CD8-positive, alpha-beta memory T cell (primary cell): Measurements from ENCODE around the gene CCT3. TPM values are rescaled to one million over a fixed set of nuclear protein-coding genes. Genes with fewer than 3 reads are reported as not detected.

ENCODE experiments used
- CTCF ChIA-PET: fragments of 350-600 bp; sonication (Branson Sonifier 250); formaldehyde crosslinking; loops from one replicate; lab custom pipeline; 2021; ENCODE audit warnings: antibody characterized with exemption; lab: Charles Lee
- POLR2A ChIA-PET: fragments of 350-600 bp; sonication (Branson Sonifier 250); formaldehyde crosslinking; loops from one replicate; lab custom pipeline; 2021; ENCODE audit warnings: antibody characterized with exemption; lab: Charles Lee
- DNase-seq, 5 donors: peaks; one replicate each; pipeline versions ENCODE4 v3.0.0 to v3.0.0-alpha.2; 2020 to 2022; ENCODE audit warnings: mixed read lengths in 1 of 5
- H3K27ac ChIP-seq: one replicate; pipeline ENCODE4 v1.7.0; 2013; ENCODE audit warnings: low read depth, mild to moderate bottlenecking, low read length, moderate library complexity
- H3K27me3 ChIP-seq: 2 replicates; pipeline ENCODE4 v1.7.0; 2013; ENCODE audit warnings: low read length, mild to moderate bottlenecking; ENCODE audit not compliant: insufficient read depth, poor library complexity, severe bottlenecking
- H3K36me3 ChIP-seq: 2 replicates; pipeline ENCODE4 v1.7.0; 2013; ENCODE audit warnings: mild to moderate bottlenecking, low read length, moderate library complexity; ENCODE audit not compliant: insufficient read depth
- H3K4me1 ChIP-seq: 2 replicates; pipeline ENCODE4 v1.7.0; 2013; ENCODE audit warnings: mild to moderate bottlenecking, low read length, moderate library complexity; ENCODE audit not compliant: insufficient read depth
- H3K4me3 ChIP-seq: 2 replicates; pipeline ENCODE4 v1.7.0; 2013; ENCODE audit warnings: mild to moderate bottlenecking, low read length
- H3K9me3 ChIP-seq: 2 replicates; pipeline ENCODE4 v1.7.0; 2013; ENCODE audit warnings: mild to moderate bottlenecking, low read length
- H3K27ac Mint-ChIP-seq, 8 donors: one replicate each; pipeline ENCODE4 v1.8.0; 2020 to 2021; ENCODE audit warnings: mixed read lengths in 8 of 8, mild to moderate bottlenecking in 6 of 8, inconsistent platforms in 3 of 8, moderate library complexity in 3 of 8
- H3K27me3 Mint-ChIP-seq, 2 donors: one replicate each; pipeline ENCODE4 v1.8.0; 2020 to 2021; ENCODE audit warnings: mixed read lengths in 2 of 2, mild to moderate bottlenecking in 1 of 2, moderate library complexity in 1 of 2
- H3K36me3 Mint-ChIP-seq, 3 donors: one replicate each; pipeline ENCODE4 v1.8.0; 2020 to 2021; ENCODE audit warnings: mixed read lengths in 3 of 3, inconsistent platforms in 1 of 3, mild to moderate bottlenecking in 1 of 3
- H3K4me1 Mint-ChIP-seq, 3 donors: one replicate each; pipeline ENCODE4 v1.8.0; 2020 to 2021; ENCODE audit warnings: mixed read lengths in 3 of 3, inconsistent platforms in 1 of 3, mild to moderate bottlenecking in 1 of 3
- H3K4me3 Mint-ChIP-seq, 7 donors: one replicate each; pipeline ENCODE4 v1.8.0; 2020 to 2021; ENCODE audit warnings: mixed read lengths in 7 of 7, mild to moderate bottlenecking in 6 of 7, moderate library complexity in 4 of 7, inconsistent platforms in 2 of 7
- H3K9me3 Mint-ChIP-seq, 5 donors: one replicate each; pipeline ENCODE4 v1.8.0; 2020 to 2022; ENCODE audit warnings: mixed read lengths in 5 of 5, mild to moderate bottlenecking in 3 of 5, moderate library complexity in 2 of 5, inconsistent platforms in 1 of 5
- polyA plus RNA-seq: library from polyadenylated mRNA; unstranded; fragments of 300-500 nt; fragmentation: Illumina TruSeq; gene quantifications from one replicate; pipeline ENCODE4 v1.2.3, GENCODE V29; 2021
- total RNA-seq, 2 experiments: library from RNA; stranded (reverse); gene quantifications; one replicate each; pipeline ENCODE4 v1.2.3, GENCODE V29; 2021

Gene CCT3
- total and polyA plus RNA-seq, 3 experiments from 2014 or later, result 199 to 528 (median 526) TPM

DNA sequence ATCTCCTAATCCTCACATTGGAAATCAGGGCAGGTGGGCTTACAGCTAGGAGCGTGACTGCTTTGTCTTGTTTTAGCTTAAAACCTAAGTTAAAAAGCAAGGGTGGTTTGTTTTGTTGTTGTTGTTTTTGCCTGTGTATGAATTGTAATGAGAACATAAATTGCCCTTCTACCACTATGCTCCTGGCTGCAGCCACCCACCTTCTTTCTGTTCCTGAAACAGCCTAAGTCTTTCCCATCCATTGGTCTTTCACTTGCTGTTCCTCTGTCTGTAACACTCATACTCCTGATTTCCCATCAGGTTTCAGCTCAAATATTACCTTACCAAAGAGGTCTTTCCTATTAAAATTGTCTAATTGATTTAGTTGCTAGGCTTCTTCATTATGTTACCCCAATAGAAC lies 54.6 kb downstream of the CCT3 start:
- CTCF ChIA-PET, result interaction anchor here (0.8 to 3.6 kb wide), 7 partner anchors 11 to 155 kb away, joined by 3 to 11 read pairs (median 4); no protein-coding TSS in a partner anchor
- DNase-seq, result no peak
- Mint-ChIP-seq H3K36me3 (peaks cover 0 to 28% (median 0%) of the 10 kb centered on the region in 3 donors), H3K4me3 (peak overlapping the region; percentile 91 to 97 (median 95)), H3K27ac (peak overlapping the region; percentile 19 to 97 (median 94)), H3K4me1 (peaks cover 39 to 48% (median 41%) of the 10 kb centered on the region in 3 donors), H3K9me3 (no peaks in the 10 kb centered on the region), H3K27me3 (no peaks in the 10 kb centered on the region)
- peaks cover 5% of the 10 kb centered on the region for H3K36me3 ChIP-seq
- H3K27me3 ChIP-seq, result no peaks in the 10 kb centered on the region
- peaks cover 29% of the 10 kb centered on the region for H3K4me1 ChIP-seq
- POLR2A ChIA-PET, result interaction anchor here (0.8 to 2.5 kb wide), 6 partner anchors 10 to 350 kb away, joined by 3 to 25 read pairs (median 4); partner anchors contain the start of genes GLMP, KHDC4, PMF1 and SLC25A44
- peak overlapping the region; percentile 92 for H3K4me3 ChIP-seq
- H3K9me3 ChIP-seq, result no peaks in the 10 kb centered on the region
- H3K27ac ChIP-seq, result no peak overlapping the region

DNA sequence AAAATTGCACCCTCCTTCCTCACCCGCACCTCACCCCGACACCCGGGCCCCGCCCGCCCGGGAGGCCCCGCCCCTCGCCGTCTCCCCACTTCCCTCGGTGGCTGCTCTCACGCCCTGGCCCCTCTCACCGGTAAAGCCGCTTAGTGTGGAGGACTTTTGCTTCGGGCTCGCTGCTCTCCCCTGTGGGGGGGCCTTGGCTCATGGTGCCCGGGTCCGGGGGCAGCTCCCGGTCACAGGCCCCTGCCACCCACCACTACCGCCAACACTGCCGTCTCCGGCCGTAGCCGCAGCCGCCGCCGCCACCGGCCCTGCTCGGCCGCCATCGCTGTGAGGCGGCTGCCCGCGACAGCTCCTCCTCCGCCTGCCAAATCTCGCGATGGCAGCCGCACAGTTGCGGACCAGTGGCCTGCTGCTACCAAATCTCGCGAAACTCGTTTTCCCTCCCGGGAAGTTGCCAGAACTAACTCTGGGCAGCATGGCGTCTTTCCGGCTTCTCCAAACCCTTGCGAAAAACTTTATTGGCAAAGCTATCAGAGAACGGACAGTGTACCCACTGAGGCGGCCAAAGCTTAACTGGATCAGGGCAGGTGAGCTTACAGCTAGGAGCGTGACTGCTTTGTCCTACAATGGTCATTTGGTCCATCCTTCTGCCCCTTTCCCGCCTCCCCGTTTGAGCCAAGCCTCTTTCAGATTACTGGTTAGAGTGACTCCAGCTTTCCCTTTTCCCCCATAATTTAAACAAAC lies 55.4 kb downstream of the CCT3 start, which contains the start of gene SMG5:
Gene SMG5, minus strand, starts transcription at position 347 of the 744 bp plus-strand sequence. Its CDS starts 145 bp downstream, at position 202.
- DNase-seq, result peak; percentile 94 to 98 (median 96)
- Histone ChIP-seq H3K9me3 (no peaks in the 10 kb centered on the region), H3K4me3 (peak within 1 kb of the TSS; percentile 92), H3K27ac (peak within 1 kb of the TSS; percentile 74), H3K27me3 (no peaks in the 10 kb centered on the region), H3K4me1 (peaks cover 29% of the 10 kb centered on the region), H3K36me3 (peaks cover 13% of the 10 kb centered on the region)
- CTCF ChIA-PET, result interaction anchor here (0.8 to 3.6 kb wide), 8 partner anchors 10 to 155 kb away, joined by 3 to 11 read pairs (median 4); no protein-coding TSS in a partner anchor
- H3K36me3 Mint-ChIP-seq, result peaks cover 0 to 36% (median 0%) of the 10 kb centered on the region in 3 donors
- H3K27ac Mint-ChIP-seq, result peak within 1 kb of the TSS; percentile 89 to 97 (median 94)
- H3K4me1 Mint-ChIP-seq, result peaks cover 42 to 51% (median 44%) of the 10 kb centered on the region in 3 donors
- H3K9me3 Mint-ChIP-seq, result no peaks in the 10 kb centered on the region
- H3K4me3 Mint-ChIP-seq, result peak within 1 kb of the TSS; percentile 91 to 97 (median 95)
- POLR2A ChIA-PET, result interaction anchor here (0.6 to 2.5 kb wide), 13 partner anchors 9 to 454 kb away, joined by 3 to 25 read pairs (median 4); partner anchors contain the start of genes GLMP, KHDC4, PMF1 and SLC25A44
- H3K27me3 Mint-ChIP-seq, result no peaks in the 10 kb centered on the region

DNA sequence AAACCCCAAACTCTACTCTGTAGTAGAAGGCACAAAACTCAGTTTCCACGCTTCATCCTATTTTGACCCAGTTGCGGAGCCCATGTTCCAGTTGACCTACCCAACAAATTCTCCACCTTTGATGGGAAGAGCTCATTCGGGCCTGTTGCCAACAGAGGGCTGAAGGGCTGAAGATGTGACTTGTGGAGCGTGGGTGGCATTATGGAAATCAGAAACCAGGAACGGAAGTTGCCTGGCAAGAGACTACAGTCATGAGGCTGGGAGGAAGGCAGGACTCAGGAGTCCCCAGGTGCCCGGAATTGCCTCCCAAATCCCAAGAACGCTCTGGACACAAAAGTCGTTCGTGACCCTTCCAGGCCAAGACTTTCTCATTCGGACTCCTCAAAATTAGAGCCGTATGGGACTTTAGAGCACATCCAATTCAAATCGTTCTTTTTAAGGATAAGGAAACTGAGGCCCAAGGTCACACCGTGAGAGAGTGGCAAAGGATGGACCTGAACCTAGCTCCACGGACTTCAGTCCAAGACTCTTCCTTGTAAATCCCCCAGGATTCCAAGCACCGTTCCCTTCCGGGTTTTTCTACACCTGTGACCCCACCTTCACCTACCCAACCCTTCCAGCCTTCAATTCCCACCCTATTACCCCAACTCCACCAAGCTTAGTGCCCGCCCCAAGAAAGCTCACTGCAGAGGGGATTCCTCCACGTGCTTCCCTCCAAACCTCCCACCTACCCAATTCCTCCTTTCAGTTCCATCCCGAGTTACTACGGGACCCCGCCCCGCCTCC lies 56.2 kb downstream of the CCT3 start:
- POLR2A ChIA-PET, result interaction anchor here (0.6 to 2.5 kb wide), 10 partner anchors 8 to 453 kb away, joined by 3 to 25 read pairs (median 4); partner anchors contain the start of genes CCT3, GLMP, PMF1 and SLC25A44
- H3K27me3 ChIP-seq, result no peaks in the 10 kb centered on the region
- Mint-ChIP-seq H3K4me3 (peak overlapping the region; percentile 91 to 97 (median 95)), H3K27me3 (no peaks in the 10 kb centered on the region), H3K36me3 (peaks cover 0 to 44% (median 2%) of the 10 kb centered on the region in 3 donors), H3K9me3 (no peaks in the 10 kb centered on the region), H3K4me1 (peaks cover 42 to 52% (median 45%) of the 10 kb centered on the region in 3 donors), H3K27ac (peak overlapping the region; percentile 89 to 97 (median 94))
- H3K4me1 ChIP-seq, result peaks cover 29% of the 10 kb centered on the region
- H3K9me3 ChIP-seq, result no peaks in the 10 kb centered on the region
- peak overlapping the region; percentile 74 for H3K27ac ChIP-seq
- DNase-seq, result no peak
- H3K36me3 ChIP-seq, result peaks cover 19% of the 10 kb centered on the region
- CTCF ChIA-PET, result interaction anchor here (0.9 to 3.6 kb wide), 7 partner anchors 9 to 164 kb away, joined by 3 to 11 read pairs (median 4); no protein-coding TSS in a partner anchor
- H3K4me3 ChIP-seq, result peak overlapping the region; percentile 92

DNA sequence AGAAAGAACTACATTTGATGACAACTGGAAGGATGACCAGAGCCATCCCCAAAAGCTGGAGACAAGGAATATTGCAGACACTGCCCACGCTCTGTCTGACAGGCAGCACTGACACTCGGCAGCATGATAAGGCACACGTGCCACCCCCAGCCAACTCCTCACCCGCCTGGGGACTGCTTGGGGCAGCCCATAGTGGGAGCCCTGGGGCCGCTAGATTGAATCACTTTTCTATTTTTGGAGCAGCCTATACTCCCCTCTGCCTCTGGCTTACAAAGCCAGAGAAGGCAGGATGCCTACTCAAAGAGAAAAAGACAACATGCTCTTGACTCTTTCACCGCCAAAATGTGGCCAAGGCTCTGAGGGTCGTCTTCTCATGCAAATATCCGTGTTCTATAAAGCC lies 56.8 kb downstream of the CCT3 start:
- Histone ChIP-seq H3K9me3 (no peaks in the 10 kb centered on the region), H3K4me1 (peaks cover 29% of the 10 kb centered on the region), H3K4me3 (peak overlapping the region; percentile 92), H3K27ac (peak overlapping the region; percentile 74), H3K27me3 (no peaks in the 10 kb centered on the region), H3K36me3 (peaks cover 25% of the 10 kb centered on the region)
- Mint-ChIP-seq H3K27me3 (no peaks in the 10 kb centered on the region), H3K4me1 (peaks cover 42 to 52% (median 45%) of the 10 kb centered on the region in 3 donors), H3K9me3 (no peaks in the 10 kb centered on the region), H3K4me3 (peak overlapping the region; percentile 91 to 97 (median 95)), H3K27ac (peak overlapping the region; percentile 89 to 97 (median 94)), H3K36me3 (peaks cover 0 to 48% (median 2%) of the 10 kb centered on the region in 3 donors)
- CTCF ChIA-PET, result interaction anchor here (1.1 to 3.6 kb wide), 3 partner anchors 8 to 165 kb away, joined by 3 to 11 read pairs (median 3); no protein-coding TSS in a partner anchor
- DNase-seq, result peak in 4 of 5 donors; percentile 4 to 57 (median 15)
- POLR2A ChIA-PET, result interaction anchor here (1.0 kb wide), 1 partner anchor 57 kb away, joined by 3 read pairs; the partner anchor contains the start of genes CCT3 and TSACC

DNA sequence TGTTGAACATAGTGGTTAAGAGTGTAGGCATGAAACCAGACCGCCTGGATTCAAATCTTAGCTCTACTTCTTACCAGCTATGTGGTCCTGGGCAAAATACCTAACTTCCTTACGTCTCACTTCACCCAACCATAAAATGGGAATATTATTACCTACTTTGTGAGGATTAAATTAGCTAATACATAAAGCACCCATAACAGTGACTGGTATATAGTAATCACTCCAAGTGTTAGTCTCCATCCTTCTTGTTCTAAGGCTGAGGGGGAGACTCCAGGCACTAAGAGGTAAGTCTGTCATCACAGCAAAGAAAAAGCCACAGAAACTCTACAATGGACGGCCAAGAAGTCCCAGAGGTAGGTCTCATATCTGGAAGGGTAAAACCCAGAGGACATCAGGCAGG lies 58.3 kb downstream of the CCT3 start:
- no peak overlapping the region for H3K27ac ChIP-seq
- no peaks in the 10 kb centered on the region for H3K9me3 ChIP-seq
- H3K4me3 ChIP-seq, result no peak overlapping the region
- peaks cover 0 to 57% (median 3%) of the 10 kb centered on the region in 3 donors for H3K36me3 Mint-ChIP-seq
- peaks cover 29% of the 10 kb centered on the region for H3K4me1 ChIP-seq
- H3K27me3 ChIP-seq, result no peaks in the 10 kb centered on the region
- peak overlapping the region in 5 of 7 donors; percentile 10 to 95 (median 50) for H3K4me3 Mint-ChIP-seq
- H3K4me1 Mint-ChIP-seq, result peaks cover 42 to 52% (median 45%) of the 10 kb centered on the region in 3 donors
- H3K27me3 Mint-ChIP-seq, result no peaks in the 10 kb centered on the region
- no peaks in the 10 kb centered on the region for H3K9me3 Mint-ChIP-seq
- ChIA-PET POLR2A (no interaction called here), CTCF (interaction anchor here (3.6 kb wide), 1 partner anchor 7 kb away, joined by 11 read pairs; no protein-coding TSS in a partner anchor)
- peak overlapping the region in 5 of 8 donors; percentile 3 to 58 (median 48) for H3K27ac Mint-ChIP-seq
- peaks cover 35% of the 10 kb centered on the region for H3K36me3 ChIP-seq
- no peak for DNase-seq

DNA sequence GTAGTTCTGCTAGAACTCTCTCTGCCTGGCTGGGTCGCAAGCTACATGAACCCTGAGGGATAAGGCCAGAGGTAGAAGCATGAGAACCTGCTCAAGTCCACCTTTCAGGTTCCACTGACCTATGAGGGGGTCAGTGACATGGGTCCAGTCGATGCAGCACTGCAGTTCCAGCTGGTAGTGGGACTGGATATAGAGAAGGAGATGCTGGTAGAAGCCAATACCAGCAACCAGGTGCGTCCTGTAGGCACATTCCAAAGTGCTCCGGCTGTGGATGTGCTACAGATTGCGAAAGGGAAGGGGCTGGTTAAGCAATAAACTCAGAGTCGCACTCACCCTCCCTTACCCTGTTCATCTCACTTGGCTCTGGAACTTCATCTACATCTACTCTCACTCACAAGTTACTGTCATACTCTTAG lies 61.1 kb downstream of the CCT3 start:
- peaks cover 21 to 27% (median 27%) of the 10 kb centered on the region in 3 donors for H3K4me1 Mint-ChIP-seq
- DNase-seq, result no peak
- Histone ChIP-seq H3K9me3 (no peaks in the 10 kb centered on the region), H3K27me3 (no peaks in the 10 kb centered on the region), H3K4me3 (no peak overlapping the region), H3K27ac (no peak overlapping the region), H3K36me3 (peaks cover 61% of the 10 kb centered on the region), H3K4me1 (peaks cover 13% of the 10 kb centered on the region)
- ChIA-PET CTCF (no interaction called here), POLR2A (no interaction called here)
- no peaks in the 10 kb centered on the region for H3K27me3 Mint-ChIP-seq
- no peaks in the 10 kb centered on the region for H3K9me3 Mint-ChIP-seq
- peak overlapping the region in 1 of 8 donors; percentile 63 for H3K27ac Mint-ChIP-seq
- H3K4me3 Mint-ChIP-seq, result no peak overlapping the region
- H3K36me3 Mint-ChIP-seq, result peaks cover 10 to 75% (median 16%) of the 10 kb centered on the region in 3 donors

DNA sequence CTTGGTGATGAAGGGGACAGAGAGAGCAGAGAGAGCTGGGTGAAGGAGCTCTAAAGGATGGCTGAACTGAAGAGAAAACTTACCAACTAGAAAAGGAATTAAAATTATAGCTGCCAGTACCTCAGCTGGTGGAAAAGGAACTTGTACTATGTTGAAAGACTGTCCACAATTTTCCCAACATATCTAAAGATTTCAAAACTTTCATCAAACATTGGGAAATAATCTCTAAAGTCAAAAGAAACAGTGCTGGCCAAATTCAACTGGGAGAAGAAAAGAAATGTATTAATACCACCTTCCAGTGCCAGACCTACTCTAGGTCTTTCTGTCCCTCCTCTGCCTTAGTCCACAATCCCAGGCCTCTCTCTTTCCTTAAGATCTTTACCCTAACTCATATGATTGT lies 61.6 kb downstream of the CCT3 start:
- H3K36me3 ChIP-seq, result peaks cover 65% of the 10 kb centered on the region
- H3K27ac Mint-ChIP-seq, result peak overlapping the region in 1 of 8 donors; percentile 63
- H3K4me3 Mint-ChIP-seq, result no peak overlapping the region
- H3K9me3 ChIP-seq, result no peaks in the 10 kb centered on the region
- no peak overlapping the region for H3K4me3 ChIP-seq
- H3K4me1 Mint-ChIP-seq, result peaks cover 18 to 23% (median 22%) of the 10 kb centered on the region in 3 donors
- no peaks in the 10 kb centered on the region for H3K27me3 ChIP-seq
- peaks cover 9% of the 10 kb centered on the region for H3K4me1 ChIP-seq
- no peaks in the 10 kb centered on the region for H3K9me3 Mint-ChIP-seq
- CTCF ChIA-PET, result no interaction called here
- H3K36me3 Mint-ChIP-seq, result peaks cover 10 to 79% (median 18%) of the 10 kb centered on the region in 3 donors
- no peak overlapping the region for H3K27ac ChIP-seq
- DNase-seq, result no peak
- POLR2A ChIA-PET, result no interaction called here
- H3K27me3 Mint-ChIP-seq, result no peaks in the 10 kb centered on the region
